ENCODE measurements around the gene FHL1.
"Not testable (repeated sequence)": the region's sequence is repeated elsewhere in the genome, so short reads cannot be mapped to it uniquely, and the experiment has no call there.

Gene FHL1

GRCh38 chrX:136147315-136147901, at the start of gene FHL1:
Gene FHL1 (plus strand): TSS chrX:136147533.
- peak; percentile 53 for DNase-seq (ENCODE audit: low read depth)

DNA sequence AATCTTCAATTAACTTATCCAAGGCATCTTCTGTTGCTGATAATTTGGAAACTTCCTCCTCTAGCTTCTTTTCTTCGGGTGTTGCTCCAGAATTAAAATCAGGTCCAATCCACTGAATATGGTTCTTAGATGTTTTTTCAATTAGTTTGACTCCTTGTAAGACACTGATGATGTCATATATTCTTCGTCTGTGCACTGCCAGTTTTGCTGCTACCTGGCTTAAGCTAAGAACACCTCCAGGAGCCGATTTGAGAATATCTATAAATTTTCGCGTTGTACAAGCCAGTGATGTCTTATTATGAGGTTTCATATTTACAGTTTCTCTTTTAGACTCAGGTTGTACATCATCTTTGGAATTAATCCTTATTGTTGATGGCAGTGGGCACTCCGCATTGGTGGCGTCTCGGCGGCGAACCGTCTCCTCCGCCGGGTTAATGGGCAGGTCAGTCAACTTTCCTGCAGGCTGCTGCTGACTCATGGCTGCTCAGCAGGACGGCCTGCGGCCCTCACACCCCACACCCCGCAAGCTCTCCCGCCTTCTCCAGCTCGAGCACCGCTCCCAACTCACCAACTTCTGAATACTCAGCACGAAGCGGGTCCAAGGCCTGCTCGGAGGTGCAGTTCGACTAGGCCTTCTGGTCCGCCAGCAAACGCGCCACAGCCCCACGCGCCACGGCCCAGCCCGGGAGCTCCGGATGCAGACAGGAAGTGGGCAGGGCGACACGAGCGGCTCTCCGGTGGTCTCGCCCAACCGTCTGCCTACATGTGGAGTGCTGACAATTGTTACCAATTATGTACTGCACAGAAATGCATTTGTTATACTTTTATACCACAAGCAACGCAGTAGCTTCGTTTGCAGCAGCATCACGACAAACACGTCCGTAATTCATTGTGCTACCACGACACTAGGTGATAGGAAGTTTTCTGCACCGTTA, 49.2 kb upstream of the FHL1 start:
- peak; percentile 0 for DNase-seq (ENCODE audit: low read depth)

GRCh38 chrX:136104936-136105335, 42.4 kb upstream of the FHL1 start:
- no peak for DNase-seq (ENCODE audit: low read depth)

DNA sequence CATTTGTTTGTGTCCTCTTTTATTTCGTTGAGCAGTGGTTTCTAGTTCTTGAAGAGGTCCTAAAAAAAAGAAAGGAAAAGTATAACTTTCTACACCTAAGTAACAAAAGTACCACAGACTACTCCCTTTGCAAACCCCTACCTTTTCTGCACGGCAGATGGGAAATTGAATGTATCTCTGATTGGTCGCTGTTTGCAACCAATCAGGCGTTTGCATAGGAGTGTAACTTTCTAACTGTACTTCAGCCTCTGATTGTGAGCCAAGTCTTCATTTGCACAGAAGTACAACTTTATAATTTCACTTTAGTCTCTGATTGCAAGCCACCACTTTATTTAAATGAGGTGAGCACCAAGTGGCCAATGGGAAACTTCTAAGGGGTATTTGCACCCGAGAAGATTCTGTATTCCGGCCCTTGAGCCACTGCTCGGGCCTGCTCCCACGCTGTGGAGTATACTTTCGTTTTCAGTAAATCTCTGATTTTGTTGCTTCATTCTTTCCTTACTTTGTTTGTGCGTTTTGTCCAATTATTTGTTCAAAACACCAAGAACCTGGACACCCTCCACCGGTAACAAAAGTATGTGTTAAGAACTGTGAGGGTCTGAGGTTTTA, 40.3 kb upstream of the FHL1 start:
- no peak for DNase-seq (ENCODE audit: low read depth)

DNA sequence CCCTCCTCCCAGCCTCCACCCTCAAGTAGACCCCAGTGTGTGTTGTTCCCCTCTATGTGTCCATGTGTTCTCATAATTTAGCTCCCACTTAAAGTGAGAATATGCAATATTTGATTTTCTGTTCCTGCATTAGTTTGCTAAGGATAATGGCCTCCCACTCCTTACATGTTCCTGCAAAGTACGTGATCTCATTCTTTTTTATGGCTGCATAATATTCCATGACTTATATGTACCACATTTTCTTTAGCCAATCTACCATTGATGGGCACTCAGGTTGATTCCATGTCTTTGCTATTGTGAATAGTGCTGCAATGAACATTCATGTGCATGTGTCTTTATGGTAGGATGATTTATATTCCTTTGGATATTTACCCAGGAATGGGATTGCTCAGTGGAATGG, 38.4 kb upstream of the FHL1 start:
- not testable (repeated sequence) for DNase-seq (ENCODE audit: low read depth)

DNA sequence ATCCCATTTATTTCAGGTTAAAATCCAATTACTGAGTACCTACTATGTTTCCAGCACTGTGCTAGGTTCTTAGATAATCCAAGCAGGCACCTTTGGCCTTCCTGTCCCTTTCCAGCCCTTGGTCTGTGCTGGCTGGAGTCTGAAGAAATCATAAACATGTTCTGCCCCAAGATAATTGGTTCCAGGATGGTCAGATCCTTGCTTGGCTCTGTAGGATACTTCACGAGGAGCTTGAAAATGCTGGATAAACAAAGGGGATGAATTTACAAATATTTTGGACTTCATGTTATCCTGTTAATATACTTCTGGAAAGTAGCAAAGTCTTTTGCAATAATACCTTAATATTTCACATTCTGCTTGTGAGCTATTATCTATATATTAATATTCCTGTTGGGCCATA, 35.0 kb upstream of the FHL1 start:
- no peak for DNase-seq (ENCODE audit: low read depth)

DNA sequence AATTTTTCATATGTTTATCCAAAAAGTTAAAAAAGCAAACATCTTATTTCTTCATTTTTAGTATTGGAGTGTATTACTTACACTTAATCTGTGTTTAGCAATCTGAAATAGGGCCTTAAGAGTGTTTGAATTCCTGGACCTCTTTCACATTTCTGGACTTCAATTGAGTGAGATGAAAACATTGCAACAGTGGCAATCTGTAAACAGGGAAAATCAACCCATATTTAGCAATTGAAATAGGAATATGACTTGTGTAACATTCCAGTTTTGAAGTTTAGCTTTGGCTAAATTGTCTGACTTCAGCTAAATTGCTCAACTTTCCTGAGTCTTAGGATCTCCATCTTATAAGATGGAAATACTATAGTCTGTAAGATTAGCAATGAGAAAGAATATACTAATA, 34.6 kb upstream of the FHL1 start:
- no peak for DNase-seq (ENCODE audit: low read depth)

DNA sequence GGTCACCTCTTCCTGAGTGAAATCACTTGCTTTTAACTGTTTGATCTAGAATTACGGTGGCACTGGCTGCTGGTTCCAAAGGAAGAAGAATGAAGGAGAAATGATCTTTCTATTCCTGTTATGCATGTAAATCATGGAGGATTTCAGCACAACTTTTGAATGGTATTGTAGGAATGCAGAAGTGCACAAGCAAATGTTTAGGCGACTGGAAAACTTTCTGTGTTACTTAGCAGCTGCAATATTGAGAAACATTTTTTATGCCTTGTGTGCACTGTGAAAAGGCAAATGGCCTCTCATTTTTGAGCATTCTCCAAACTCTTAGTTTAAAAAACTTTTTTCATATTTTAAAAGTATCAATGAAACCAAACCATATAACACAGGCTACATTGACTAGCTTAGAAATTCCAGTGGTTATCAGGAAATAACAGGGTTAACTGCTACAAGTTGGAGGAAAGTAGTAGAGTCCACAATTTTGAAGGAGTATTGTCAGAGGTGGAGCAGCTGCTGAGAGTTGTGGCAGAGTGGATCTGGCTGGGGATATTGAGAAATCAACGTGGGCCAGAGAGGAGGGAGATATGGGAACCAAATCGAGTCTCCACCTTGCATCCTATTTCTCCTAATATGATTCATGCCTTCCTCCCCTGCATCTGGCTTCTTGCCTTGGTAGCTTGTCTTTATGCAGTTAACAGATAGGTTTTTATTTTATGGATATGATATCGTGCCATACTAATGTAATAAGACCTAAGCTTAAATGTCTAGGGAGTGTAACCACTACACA, 32.0 kb upstream of the FHL1 start:
- no peak for DNase-seq (ENCODE audit: low read depth)

DNA sequence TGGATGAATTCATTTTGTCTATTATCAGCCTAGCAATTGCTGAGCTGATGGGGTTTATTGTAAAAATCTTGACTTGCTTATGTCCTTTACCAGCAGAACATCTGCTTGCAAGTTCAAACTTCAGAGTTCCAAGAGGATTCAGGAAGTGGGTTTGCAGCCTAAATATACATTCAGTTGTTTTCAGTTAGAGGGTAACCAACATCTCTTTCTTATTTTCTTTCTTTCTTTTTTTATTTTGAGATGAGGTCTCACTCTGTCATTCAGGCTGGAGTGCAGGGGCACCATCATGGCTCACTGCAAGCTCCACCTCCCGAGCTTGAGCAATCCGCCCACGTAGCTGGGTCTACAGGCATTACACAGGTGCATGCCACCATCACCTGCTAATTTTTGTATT, 31.4 kb upstream of the FHL1 start:
- no peak for DNase-seq (ENCODE audit: low read depth)

DNA sequence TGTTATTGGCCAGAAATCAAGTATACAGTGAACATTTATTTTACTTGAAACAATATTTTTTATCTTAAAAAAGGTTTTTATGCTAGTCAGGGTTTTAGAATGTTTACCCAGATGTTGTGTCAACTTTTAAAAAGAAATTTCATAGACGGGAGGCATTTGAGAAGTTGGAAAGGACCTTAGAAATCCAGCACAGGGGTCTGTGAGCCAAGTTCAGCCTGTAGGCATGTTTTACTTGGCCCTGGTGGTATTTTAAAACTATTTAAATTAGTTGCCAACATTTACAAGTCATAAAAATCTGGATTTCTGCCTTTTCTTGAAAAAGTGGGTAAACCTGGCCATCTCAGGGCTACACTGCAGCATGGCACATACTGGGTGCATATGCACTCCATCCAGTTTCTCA, 25.5 kb upstream of the FHL1 start:
- DNase-seq (ENCODE audit: low read depth), result no peak

GRCh38 chrX:136122207-136122606, 25.1 kb upstream of the FHL1 start:
- DNase-seq (ENCODE audit: low read depth), result no peak

GRCh38 chrX:136125106-136125505, 22.2 kb upstream of the FHL1 start:
- no peak for DNase-seq (ENCODE audit: low read depth)

GRCh38 chrX:136126371-136126770, 21.0 kb upstream of the FHL1 start:
- no peak for DNase-seq (ENCODE audit: low read depth)

- DNase-seq (ENCODE audit: low read depth), result no peak
These were observed 20.4 kb upstream of the FHL1 start for GRCh38 chrX:136126872-136127406.

DNA sequence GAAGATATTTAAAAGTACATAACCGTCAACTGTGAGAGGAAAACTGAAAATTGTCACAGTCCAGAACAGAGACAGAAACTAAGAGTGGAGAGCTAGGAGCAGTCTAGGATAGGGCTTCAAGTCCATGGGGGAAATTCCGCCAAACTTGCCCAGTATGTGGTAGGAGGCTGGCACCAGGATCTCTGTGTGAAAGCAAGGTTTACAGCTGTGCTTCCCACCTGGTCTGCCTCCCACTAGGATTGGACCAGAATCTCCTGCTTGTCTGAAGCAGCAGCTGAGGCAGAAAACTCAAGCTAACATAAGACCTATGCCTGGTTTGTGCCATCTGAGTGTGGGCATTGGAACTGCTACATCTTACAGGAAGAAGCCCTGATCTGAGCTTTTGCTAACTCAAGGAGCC, 18.6 kb upstream of the FHL1 start:
- DNase-seq (ENCODE audit: low read depth), result no peak

- DNase-seq (ENCODE audit: low read depth), result no peak
These were observed 16.2 kb upstream of the FHL1 start for GRCh38 chrX:136130931-136131833.

DNA sequence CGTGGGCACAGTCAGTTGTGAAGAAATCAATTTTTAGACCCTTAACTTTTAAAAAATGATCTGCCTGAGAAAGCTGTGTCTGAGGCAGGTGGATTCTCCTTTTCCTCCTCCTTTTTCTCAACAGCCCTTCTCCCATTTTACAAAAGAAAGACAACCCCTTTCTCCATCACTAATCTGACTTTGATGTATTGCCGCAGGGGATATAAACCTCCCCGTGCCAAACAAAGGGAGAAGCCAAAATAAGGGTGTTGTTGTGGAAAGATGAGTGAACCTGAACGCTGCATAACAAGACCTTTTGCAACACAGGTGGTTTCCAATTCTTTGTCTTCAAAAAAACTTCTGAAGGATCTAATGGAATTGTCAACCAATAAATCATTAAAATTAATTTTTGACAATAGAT, 8.4 kb upstream of the FHL1 start:
- DNase-seq (ENCODE audit: low read depth), result no peak

DNA sequence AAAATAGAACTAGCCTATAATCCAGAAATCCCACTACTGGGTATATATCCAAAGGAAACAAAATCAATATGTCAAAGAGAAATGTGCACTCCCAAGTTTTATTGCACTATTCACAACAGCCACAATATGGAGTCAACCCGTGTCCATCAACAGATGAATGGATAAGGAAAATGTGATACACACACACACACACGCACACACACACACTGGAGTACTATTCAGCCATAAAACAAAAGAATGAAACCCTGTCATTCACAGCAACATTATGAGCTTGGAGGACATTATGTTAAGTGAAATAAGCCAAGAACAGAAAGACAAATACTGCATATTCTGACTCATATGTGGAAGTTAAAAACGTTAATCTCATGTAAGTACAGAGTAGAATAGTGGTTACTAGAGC, 5.8 kb upstream of the FHL1 start:
- DNase-seq (ENCODE audit: low read depth), result no peak

GRCh38 chrX:136142592-136142991, 4.7 kb upstream of the FHL1 start:
- DNase-seq (ENCODE audit: low read depth), result no peak

GRCh38 chrX:136143711-136144110, 3.6 kb upstream of the FHL1 start:
- DNase-seq (ENCODE audit: low read depth), result no peak
